ENCODE results near the gene MAP3K10. TPM values are rescaled to one million over a fixed set of nuclear protein-coding genes. Genes with fewer than 3 reads are reported as not detected.
A peak's percentile ranks its signal among the peaks of the same experiment; 100 is the strongest.

MAP3K10 gene
- total and polyA plus RNA-seq, 9 of the 15 experiments (the other 6 are each of a cell fraction or from before 2014, with no cell fraction given): 0.01 to 8.0 (median 2.7) TPM; not detected in 1

- TF ChIP-seq, protein P1, sequence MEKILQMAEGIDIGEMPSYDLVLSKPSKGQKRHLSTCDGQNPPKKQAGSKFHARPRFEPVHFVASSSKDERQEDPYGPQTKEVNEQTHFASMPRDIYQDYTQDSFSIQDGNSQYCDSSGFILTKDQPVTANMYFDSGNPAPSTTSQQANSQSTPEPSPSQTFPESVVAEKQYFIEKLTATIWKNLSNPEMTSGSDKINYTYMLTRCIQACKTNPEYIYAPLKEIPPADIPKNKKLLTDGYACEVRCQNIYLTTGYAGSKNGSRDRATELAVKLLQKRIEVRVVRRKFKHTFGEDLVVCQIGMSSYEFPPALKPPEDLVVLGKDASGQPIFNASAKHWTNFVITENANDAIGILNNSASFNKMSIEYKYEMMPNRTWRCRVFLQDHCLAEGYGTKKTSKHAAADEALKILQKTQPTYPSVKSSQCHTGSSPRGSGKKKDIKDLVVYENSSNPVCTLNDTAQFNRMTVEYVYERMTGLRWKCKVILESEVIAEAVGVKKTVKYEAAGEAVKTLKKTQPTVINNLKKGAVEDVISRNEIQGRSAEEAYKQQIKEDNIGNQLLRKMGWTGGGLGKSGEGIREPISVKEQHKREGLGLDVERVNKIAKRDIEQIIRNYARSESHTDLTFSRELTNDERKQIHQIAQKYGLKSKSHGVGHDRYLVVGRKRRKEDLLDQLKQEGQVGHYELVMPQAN (IDR thresholded peaks at IDR 0.05; ENCODE audit: borderline replicate concordance): no peak
- TF ChIP-seq SMARCA5 (IDR thresholded peaks at IDR 0.05) (no peak), CBX3 (IDR thresholded peaks at IDR 0.05; ENCODE audit: borderline replicate concordance in 1 of 2, low read length in 2 of 2) (no peak), XRCC3 (IDR thresholded peaks at IDR 0.05) (no peak), ETV5 (CRISPR knock-in tag; IDR thresholded peaks at IDR 0.05; ENCODE audit: low read depth) (0 out of 2 replicates have a peak, but pooled peaks have one; percentile 37), PHB (CRISPR knock-in tag; IDR thresholded peaks at IDR 0.05) (no peak), LEF1 (IDR thresholded peaks at IDR 0.05) (no peak), EZH2 (IDR thresholded peaks at IDR 0.05; ENCODE audit: borderline replicate concordance, low read depth, low read length) (no peak), HDAC3 (IDR thresholded peaks at IDR 0.05; ENCODE audit: borderline replicate concordance, partially characterized antibody) (no peak), KAT7 (CRISPR knock-in tag; IDR thresholded peaks at IDR 0.05; ENCODE audit: borderline replicate concordance) (no peak), ZNF232 (CRISPR knock-in tag; IDR thresholded peaks at IDR 0.05) (0 out of 2 replicates have a peak, but pooled peaks have one; percentile 51), CXXC5 (CRISPR knock-in tag; IDR thresholded peaks at IDR 0.05) (peak; percentile 60; the same call in 1 of the 2 replicates), CREBBP (IDR thresholded peaks at IDR 0.05; ENCODE audit: low read depth, low read length) (no peak), ZNF143 (CRISPR knock-in tag; IDR thresholded peaks at IDR 0.05) (peak; percentile 85), PTBP1 (IDR thresholded peaks at IDR 0.05; ENCODE audit: low read depth, low read length) (no peak), PHF8 (IDR thresholded peaks at IDR 0.05; ENCODE audit: borderline replicate concordance, low read length) (peak; percentile 69; the same call in 1 of the 2 replicates)
- TF ChIP-seq, protein P2, sequence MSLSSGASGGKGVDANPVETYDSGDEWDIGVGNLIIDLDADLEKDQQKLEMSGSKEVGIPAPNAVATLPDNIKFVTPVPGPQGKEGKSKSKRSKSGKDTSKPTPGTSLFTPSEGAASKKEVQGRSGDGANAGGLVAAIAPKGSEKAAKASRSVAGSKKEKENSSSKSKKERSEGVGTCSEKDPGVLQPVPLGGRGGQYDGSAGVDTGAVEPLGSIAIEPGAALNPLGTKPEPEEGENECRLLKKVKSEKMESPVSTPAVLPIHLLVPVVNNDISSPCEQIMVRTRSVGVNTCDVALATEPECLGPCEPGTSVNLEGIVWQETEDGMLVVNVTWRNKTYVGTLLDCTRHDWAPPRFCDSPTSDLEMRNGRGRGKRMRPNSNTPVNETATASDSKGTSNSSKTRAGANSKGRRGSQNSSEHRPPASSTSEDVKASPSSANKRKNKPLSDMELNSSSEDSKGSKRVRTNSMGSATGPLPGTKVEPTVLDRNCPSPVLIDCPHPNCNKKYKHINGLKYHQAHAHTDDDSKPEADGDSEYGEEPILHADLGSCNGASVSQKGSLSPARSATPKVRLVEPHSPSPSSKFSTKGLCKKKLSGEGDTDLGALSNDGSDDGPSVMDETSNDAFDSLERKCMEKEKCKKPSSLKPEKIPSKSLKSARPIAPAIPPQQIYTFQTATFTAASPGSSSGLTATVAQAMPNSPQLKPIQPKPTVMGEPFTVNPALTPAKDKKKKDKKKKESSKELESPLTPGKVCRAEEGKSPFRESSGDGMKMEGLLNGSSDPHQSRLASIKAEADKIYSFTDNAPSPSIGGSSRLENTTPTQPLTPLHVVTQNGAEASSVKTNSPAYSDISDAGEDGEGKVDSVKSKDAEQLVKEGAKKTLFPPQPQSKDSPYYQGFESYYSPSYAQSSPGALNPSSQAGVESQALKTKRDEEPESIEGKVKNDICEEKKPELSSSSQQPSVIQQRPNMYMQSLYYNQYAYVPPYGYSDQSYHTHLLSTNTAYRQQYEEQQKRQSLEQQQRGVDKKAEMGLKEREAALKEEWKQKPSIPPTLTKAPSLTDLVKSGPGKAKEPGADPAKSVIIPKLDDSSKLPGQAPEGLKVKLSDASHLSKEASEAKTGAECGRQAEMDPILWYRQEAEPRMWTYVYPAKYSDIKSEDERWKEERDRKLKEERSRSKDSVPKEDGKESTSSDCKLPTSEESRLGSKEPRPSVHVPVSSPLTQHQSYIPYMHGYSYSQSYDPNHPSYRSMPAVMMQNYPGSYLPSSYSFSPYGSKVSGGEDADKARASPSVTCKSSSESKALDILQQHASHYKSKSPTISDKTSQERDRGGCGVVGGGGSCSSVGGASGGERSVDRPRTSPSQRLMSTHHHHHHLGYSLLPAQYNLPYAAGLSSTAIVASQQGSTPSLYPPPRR (CRISPR knock-in tag; IDR thresholded peaks at IDR 0.05; ENCODE audit: borderline replicate concordance): no peak
- TF ChIP-seq, protein P3, sequence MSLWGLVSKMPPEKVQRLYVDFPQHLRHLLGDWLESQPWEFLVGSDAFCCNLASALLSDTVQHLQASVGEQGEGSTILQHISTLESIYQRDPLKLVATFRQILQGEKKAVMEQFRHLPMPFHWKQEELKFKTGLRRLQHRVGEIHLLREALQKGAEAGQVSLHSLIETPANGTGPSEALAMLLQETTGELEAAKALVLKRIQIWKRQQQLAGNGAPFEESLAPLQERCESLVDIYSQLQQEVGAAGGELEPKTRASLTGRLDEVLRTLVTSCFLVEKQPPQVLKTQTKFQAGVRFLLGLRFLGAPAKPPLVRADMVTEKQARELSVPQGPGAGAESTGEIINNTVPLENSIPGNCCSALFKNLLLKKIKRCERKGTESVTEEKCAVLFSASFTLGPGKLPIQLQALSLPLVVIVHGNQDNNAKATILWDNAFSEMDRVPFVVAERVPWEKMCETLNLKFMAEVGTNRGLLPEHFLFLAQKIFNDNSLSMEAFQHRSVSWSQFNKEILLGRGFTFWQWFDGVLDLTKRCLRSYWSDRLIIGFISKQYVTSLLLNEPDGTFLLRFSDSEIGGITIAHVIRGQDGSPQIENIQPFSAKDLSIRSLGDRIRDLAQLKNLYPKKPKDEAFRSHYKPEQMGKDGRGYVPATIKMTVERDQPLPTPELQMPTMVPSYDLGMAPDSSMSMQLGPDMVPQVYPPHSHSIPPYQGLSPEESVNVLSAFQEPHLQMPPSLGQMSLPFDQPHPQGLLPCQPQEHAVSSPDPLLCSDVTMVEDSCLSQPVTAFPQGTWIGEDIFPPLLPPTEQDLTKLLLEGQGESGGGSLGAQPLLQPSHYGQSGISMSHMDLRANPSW (CRISPR knock-in tag; IDR thresholded peaks at IDR 0.05): no peak
Observed at GRCh38 chr19:40190891-40191835, at the start of gene MAP3K10 (continued).

Data from K562 (cell line).